22Rv1 (cell line): Measurements from ENCODE around the gene CNTFR.

Experiments used
- ZFX ChIP-seq: fragments of 450-650 bp; IDR thresholded peaks from 2 replicates; pipeline ENCODE4 v1.6.1; 2017; ENCODE audit warnings: antibody characterized with exemption, borderline replicate concordance
- TF ChIP-seq, protein P1 (sequence below): fragments of 450-650 bp; IDR thresholded peaks from 2 replicates; pipeline ENCODE4 v1.5.1; 2017; ENCODE audit warnings: mild to moderate bottlenecking

DNA sequence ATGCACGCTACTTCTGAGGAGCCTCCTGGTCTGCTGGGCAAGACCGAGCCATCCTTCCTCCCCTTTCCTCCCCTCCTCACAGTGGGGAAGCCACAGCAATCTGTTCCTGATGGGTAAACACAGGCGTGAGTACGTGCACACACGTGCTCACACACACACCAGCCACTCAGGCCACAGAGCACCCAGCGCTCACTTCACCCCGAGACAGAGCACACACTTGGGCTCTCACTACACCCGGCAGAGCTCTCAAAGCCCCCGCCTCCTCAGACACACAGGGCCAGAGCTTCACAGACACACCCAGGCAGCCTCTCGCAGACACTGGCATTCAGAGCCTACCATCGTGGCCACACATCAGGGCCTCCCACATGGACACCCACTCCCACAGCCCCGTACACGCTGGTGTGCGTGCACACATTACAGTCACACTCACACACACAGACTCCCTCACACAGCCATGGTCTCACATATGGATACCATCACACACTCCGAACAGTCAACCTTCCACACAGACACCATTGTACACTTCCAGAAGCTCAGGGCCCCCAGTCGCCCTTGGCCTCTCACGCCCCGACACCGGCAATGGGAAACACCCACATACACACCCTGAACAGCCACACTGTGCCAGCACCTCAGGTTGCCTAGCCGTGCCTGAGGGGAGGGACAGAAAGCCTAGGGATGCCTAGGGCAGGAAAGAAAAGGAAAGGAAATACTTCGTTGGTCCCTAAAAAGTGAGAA is 13.5 kb downstream of the CNTFR start:
- TF ChIP-seq, protein P1, sequence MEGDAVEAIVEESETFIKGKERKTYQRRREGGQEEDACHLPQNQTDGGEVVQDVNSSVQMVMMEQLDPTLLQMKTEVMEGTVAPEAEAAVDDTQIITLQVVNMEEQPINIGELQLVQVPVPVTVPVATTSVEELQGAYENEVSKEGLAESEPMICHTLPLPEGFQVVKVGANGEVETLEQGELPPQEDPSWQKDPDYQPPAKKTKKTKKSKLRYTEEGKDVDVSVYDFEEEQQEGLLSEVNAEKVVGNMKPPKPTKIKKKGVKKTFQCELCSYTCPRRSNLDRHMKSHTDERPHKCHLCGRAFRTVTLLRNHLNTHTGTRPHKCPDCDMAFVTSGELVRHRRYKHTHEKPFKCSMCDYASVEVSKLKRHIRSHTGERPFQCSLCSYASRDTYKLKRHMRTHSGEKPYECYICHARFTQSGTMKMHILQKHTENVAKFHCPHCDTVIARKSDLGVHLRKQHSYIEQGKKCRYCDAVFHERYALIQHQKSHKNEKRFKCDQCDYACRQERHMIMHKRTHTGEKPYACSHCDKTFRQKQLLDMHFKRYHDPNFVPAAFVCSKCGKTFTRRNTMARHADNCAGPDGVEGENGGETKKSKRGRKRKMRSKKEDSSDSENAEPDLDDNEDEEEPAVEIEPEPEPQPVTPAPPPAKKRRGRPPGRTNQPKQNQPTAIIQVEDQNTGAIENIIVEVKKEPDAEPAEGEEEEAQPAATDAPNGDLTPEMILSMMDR: no peak
- TF ChIP-seq ZFX: no peak
